ENCODE results near the gene SHD. TPM values are rescaled to one million over a fixed set of nuclear protein-coding genes. Genes with fewer than 3 reads are reported as not detected.
"Not testable (repeated sequence)": the region's sequence is repeated elsewhere in the genome, so short reads cannot be mapped to it uniquely, and the experiment has no call there.

Gene SHD
- total RNA-seq, 2 experiments from 2014 or later, result not detected

DNA sequence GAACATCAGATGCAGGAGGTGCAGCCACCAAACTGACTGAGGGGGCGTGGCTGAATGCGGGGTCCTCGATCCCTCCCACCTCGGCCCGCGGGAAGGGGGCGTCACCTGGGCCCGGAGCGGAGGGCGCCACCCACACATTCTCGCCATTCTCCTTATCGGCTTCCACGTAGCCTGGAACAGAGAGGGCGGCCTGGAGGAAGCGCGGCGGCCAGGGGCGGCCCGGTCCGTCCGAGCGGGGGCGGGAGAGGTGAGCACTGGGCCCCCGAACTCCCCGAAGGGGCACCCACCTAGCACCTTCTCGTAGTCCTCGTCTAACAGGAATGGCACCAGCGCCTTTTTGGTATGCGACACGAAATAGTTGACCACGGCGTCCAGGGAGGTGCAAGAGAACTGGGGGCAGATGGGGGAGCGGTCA is 47.8 kb downstream of the SHD start:
- Mint-ChIP-seq H3K27me3 (peaks cover 6% of the 10 kb centered on the region), H3K4me1 (peaks cover 27% of the 10 kb centered on the region), H3K4me3 (peak overlapping the region; percentile 83), H3K36me3 (ENCODE audit: low read depth) (peaks cover 5% of the 10 kb centered on the region), H3K27ac (no peak overlapping the region), H3K9me3 (no peaks in the 10 kb centered on the region)
- DNase-seq, result no peak
- POLR2A ChIA-PET, result no interaction called here
- CTCF ChIA-PET, result no interaction called here

GRCh38 chr19:4327252-4327876 is 48.3 kb downstream of the SHD start:
- H3K4me1 Mint-ChIP-seq, result peaks cover 27% of the 10 kb centered on the region
- peak; percentile 84 for DNase-seq
- H3K27ac Mint-ChIP-seq, result peak overlapping the region; percentile 95
- H3K36me3 Mint-ChIP-seq (ENCODE audit: low read depth), result peaks cover 5% of the 10 kb centered on the region
- ChIA-PET POLR2A (interaction anchor here (0.9 kb wide), 1 partner anchor 15 kb away, joined by 6 read pairs; no protein-coding TSS in a partner anchor), CTCF (interaction anchor here (1.1 kb wide), 1 partner anchor 8 kb away, joined by 4 read pairs; no protein-coding TSS in a partner anchor)
- peak overlapping the region; percentile 83 for H3K4me3 Mint-ChIP-seq
- H3K27me3 Mint-ChIP-seq, result peaks cover 6% of the 10 kb centered on the region
- no peaks in the 10 kb centered on the region for H3K9me3 Mint-ChIP-seq

DNA sequence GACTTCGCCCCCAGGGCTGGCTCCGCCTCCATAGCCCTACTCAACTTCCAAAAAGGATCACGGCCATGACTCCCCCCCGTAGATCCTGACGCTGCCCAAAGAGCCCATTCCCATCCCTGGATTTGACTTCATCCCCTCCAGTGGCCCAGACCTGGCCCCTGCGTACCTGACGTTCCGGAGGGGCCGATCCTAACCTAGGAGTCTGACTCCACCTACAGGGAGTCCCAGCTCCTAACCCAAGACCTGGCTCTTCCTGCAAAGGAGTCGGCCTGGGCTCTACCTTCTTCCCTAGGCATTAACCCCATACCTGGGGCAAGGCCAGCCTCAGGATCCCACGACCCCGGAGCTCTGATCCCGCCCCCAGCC is 48.8 kb downstream of the SHD start:
- Mint-ChIP-seq H3K9me3 (no peaks in the 10 kb centered on the region), H3K36me3 (ENCODE audit: low read depth) (peaks cover 5% of the 10 kb centered on the region), H3K4me3 (peak overlapping the region; percentile 83), H3K4me1 (peaks cover 27% of the 10 kb centered on the region), H3K27me3 (peaks cover 6% of the 10 kb centered on the region), H3K27ac (peak overlapping the region; percentile 95)
- no peak for DNase-seq
- CTCF ChIA-PET, result interaction anchor here (1.1 kb wide), 1 partner anchor 9 kb away, joined by 4 read pairs; no protein-coding TSS in a partner anchor
- POLR2A ChIA-PET, result interaction anchor here (0.9 kb wide), 1 partner anchor 15 kb away, joined by 6 read pairs; no protein-coding TSS in a partner anchor

DNA sequence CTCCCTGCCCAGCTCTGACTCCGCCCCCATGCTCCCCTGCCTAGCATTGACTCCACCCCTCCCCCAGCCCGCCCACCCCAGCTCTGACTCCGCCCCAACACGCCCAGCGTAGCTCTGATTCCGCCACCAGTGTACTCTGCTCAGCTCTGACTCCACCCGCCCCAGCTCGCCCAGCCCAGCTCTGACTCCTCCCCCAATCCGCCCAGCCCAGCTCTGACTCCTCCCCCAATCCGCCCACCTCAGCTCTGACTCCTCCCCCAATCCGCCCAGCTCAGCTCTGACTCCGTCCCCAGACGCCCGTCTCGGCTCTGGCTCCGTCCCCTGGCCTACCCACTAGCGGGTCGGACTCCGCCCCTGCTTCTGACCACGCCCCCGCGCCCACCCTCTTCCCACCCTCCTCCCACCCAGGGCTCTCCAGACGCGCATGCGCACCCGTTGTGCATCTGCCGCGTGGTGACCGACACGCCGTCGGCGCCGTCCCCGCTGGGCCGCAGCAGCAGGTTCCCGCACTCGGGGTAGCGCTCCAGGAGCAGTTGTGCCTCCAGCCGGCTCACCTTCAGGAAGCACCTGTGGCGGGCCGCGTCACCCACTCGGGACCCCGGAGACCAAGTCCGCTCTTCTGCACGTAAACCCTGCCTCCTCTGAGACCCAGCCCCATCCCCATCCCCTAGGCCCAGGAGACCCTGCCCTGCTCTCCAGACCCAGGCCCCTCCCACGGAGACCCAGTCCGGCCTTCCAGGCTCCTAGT is 49.4 kb downstream of the SHD start:
- DNase-seq, result peak; percentile 98
- H3K4me1 Mint-ChIP-seq, result peaks cover 27% of the 10 kb centered on the region

DNA sequence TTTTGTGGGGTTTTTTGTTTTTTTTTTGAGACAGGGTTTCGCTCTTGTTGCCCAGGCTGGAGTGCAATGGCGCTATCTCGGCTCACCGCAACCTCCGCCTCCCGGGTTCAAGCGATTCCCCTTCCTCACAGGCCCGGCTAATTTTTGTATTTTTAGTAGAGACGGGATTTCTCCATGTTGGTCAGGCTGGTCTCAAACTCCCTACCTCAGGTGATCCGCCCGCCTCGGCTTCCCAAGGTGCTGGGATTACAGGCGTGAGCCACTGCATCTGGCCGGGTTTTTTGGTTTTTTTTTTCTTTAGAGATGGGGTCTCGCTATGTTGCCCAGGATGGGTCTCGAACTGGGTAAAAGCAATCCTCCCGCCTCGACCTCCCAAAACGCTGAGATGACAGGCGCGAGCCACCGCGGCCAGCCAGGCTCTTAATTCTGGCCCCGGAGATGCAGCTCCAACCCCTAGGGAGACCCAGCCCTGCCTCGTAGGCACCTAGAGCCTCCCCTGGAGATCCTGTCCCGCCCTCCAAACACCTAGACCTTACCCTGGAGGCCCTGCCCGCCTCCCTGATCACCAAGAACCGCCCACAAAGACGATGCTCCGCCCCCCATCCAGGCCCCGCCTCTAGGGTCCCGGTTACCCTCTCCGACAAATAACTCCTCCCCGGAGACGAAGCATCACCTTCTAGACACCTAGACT is 50.1 kb downstream of the SHD start:
- H3K36me3 Mint-ChIP-seq (ENCODE audit: low read depth); H3K27me3 Mint-ChIP-seq; POLR2A ChIA-PET; H3K9me3 Mint-ChIP-seq: not testable (repeated sequence)
- H3K4me1 Mint-ChIP-seq, result peaks cover 27% of the 10 kb centered on the region
- H3K27ac Mint-ChIP-seq, result peak overlapping the region; percentile 95
- CTCF ChIA-PET, result interaction anchor here (4.0 kb wide), 1 partner anchor 13 kb away, joined by 16 read pairs; the partner anchor contains the start of gene MPND
- DNase-seq, result peak; percentile 38
- H3K4me3 Mint-ChIP-seq, result peak overlapping the region; percentile 83

More for the DNA sequence above, 49.4 kb downstream of the SHD start:
- H3K36me3 Mint-ChIP-seq (ENCODE audit: low read depth), result peaks cover 5% of the 10 kb centered on the region
- H3K4me3 Mint-ChIP-seq, result peak overlapping the region; percentile 83
- ChIA-PET POLR2A (interaction anchor here (0.9 kb wide), 1 partner anchor 14 kb away, joined by 6 read pairs; no protein-coding TSS in a partner anchor), CTCF (interaction anchor here (1.1 kb wide), 1 partner anchor 9 kb away, joined by 4 read pairs; no protein-coding TSS in a partner anchor)
- H3K27ac Mint-ChIP-seq, result peak overlapping the region; percentile 95
- peaks cover 6% of the 10 kb centered on the region for H3K27me3 Mint-ChIP-seq
- H3K9me3 Mint-ChIP-seq, result no peaks in the 10 kb centered on the region

DNA sequence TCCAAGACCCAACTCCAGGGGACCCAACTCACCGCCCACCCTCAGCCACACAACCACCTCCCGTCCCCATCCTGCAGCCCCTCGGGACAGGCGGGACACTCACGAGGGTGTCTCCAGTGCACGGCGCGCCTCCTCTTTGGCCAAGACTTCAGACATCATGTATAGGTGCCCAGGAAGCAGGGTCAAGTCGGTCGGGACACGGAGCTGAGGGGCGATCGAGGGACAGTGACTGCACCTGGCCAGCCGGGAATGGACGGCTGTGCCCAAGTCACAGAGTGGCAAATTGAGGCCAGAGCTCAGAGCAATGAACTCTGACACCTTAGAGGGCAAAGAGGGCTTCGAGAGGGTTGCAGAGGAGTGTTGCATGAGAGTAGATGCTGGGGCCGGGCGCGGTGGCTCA is 50.8 kb downstream of the SHD start:
- H3K36me3 Mint-ChIP-seq (ENCODE audit: low read depth), result peaks cover 5% of the 10 kb centered on the region
- peak overlapping the region; percentile 47 for H3K4me3 Mint-ChIP-seq
- no peak for DNase-seq
- H3K4me1 Mint-ChIP-seq, result peaks cover 27% of the 10 kb centered on the region
- ChIA-PET POLR2A (no interaction called here), CTCF (interaction anchor here (4.0 kb wide), 1 partner anchor 12 kb away, joined by 16 read pairs; the partner anchor contains the start of gene MPND)
- peaks cover 6% of the 10 kb centered on the region for H3K27me3 Mint-ChIP-seq
- peak overlapping the region; percentile 22 for H3K27ac Mint-ChIP-seq
- peaks cover under 1% of the 10 kb centered on the region for H3K9me3 Mint-ChIP-seq

DNA sequence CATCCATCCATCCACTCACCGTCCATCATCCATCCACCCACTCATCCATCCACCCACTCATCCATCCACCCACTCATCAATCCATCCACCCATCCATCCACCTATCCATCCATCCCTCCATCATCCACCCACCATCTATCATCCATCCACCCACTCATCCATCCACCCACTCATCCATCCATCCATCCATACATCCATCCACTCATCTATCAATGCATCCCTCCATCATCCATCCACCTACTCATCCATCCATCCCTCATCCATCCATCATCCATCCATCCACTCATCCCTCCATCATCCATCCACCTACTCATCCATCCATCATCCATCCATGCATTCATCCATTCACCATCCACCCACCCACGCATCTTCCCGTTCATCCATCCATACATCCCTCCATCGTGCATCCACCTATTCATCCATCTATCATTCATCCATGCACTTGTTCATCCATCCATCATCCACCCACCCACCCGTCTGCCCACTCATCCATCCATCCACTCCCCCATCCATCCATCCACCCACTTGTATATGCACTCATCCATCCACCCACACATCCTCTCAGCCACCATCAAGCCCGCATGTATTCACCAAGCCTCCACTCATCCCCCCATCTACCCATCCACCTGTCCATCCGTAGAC is 56.0 kb downstream of the SHD start:
- no peak overlapping the region for H3K4me3 Mint-ChIP-seq

DNA sequence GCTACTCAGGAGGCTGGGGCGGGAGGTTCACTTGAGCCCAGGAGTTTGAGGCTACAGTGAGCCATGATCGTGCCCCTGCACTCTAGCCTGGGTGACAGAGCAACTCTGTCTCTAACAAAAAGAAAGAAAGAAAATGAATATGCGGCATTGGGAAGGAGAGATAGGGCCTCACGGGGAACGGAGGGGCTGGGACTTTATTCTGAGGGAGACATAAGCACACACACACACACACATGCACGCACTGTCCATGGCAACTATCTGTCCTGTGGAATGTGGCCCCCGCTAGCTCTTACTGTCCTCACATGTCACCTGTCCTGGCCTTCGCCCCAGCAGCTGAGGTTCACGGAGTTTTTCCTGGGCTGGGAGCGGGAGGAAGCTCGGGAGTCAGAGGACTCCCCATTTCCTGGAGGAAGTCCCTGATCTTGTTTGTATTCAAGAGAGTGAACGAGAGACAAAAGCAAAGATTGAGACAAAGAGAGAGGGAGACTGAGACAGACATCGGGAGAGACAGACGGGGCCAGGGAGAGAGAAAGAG is 58.9 kb downstream of the SHD start:
- no peaks in the 10 kb centered on the region for H3K27me3 Mint-ChIP-seq
- DNase-seq, result no peak
- ChIA-PET POLR2A (no interaction called here), CTCF (interaction anchor here (0.6 to 3.0 kb wide), 3 partner anchors 15 to 198 kb away, joined by 3 to 16 read pairs (median 3); partner anchors contain the start of gene SH3GL1)
- H3K9me3 Mint-ChIP-seq, result peaks cover 7% of the 10 kb centered on the region
- peaks cover 33% of the 10 kb centered on the region for H3K4me1 Mint-ChIP-seq
- H3K27ac Mint-ChIP-seq, result peak overlapping the region; percentile 94
- peaks cover 4% of the 10 kb centered on the region for H3K36me3 Mint-ChIP-seq (ENCODE audit: low read depth)
- H3K4me3 Mint-ChIP-seq, result peak overlapping the region; percentile 79

More for the DNA sequence above, 56.0 kb downstream of the SHD start:
- peaks cover 7% of the 10 kb centered on the region for H3K9me3 Mint-ChIP-seq
- peaks cover 4% of the 10 kb centered on the region for H3K36me3 Mint-ChIP-seq (ENCODE audit: low read depth)
- ChIA-PET CTCF (interaction anchor here (0.7 kb wide), 1 partner anchor 113 kb away, joined by 3 read pairs; no protein-coding TSS in a partner anchor), POLR2A (no interaction called here)
- H3K27me3 Mint-ChIP-seq, result no peaks in the 10 kb centered on the region
- no peak for DNase-seq
- H3K4me1 Mint-ChIP-seq, result peaks cover 20% of the 10 kb centered on the region
- H3K27ac Mint-ChIP-seq, result no peak overlapping the region

GRCh38 chr19:4338441-4339355 is 59.6 kb downstream of the SHD start, which contains the start of gene STAP2:
TSS of gene STAP2 (minus strand) at chr19:4338827. CDS start at chr19:4338753, 74 bp downstream.
- ChIA-PET CTCF (interaction anchor here (0.6 to 3.0 kb wide), 5 partner anchors 15 to 677 kb away, joined by 3 to 16 read pairs (median 3); partner anchors contain the start of gene SH3GL1), POLR2A (no interaction called here)
- H3K27ac Mint-ChIP-seq, result peak within 1 kb of the TSS; percentile 94
- DNase-seq, result peak; percentile 44
- peak within 1 kb of the TSS; percentile 79 for H3K4me3 Mint-ChIP-seq
- H3K36me3 Mint-ChIP-seq (ENCODE audit: low read depth), result peaks cover 4% of the 10 kb centered on the region
- peaks cover 7% of the 10 kb centered on the region for H3K9me3 Mint-ChIP-seq
- H3K4me1 Mint-ChIP-seq, result peaks cover 33% of the 10 kb centered on the region
- no peaks in the 10 kb centered on the region for H3K27me3 Mint-ChIP-seq
